Dermis lymphatic vessel endothelial cell (primary cell): ENCODE results near the gene MAGEA2. TPM values are rescaled to one million over a fixed set of nuclear protein-coding genes. Genes with fewer than 3 reads are reported as not detected.

Experiments
- total RNA-seq: library from RNA; depleted of rRNA; stranded (reverse); fragments of >200 nt; gene quantifications from 2 replicates; pipeline ENCODE4 v1.2.1, GENCODE V29; 2014

MAGEA2 gene, protein sequence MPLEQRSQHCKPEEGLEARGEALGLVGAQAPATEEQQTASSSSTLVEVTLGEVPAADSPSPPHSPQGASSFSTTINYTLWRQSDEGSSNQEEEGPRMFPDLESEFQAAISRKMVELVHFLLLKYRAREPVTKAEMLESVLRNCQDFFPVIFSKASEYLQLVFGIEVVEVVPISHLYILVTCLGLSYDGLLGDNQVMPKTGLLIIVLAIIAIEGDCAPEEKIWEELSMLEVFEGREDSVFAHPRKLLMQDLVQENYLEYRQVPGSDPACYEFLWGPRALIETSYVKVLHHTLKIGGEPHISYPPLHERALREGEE
- not detected in 2 replicates for total RNA-seq

GRCh38 chrX:152753686-152754650, at the start of gene MAGEA2:
TSS of gene MAGEA2 (minus strand) at chrX:152753842. CDS start at chrX:152751363, 2,479 bp downstream.

DNA sequence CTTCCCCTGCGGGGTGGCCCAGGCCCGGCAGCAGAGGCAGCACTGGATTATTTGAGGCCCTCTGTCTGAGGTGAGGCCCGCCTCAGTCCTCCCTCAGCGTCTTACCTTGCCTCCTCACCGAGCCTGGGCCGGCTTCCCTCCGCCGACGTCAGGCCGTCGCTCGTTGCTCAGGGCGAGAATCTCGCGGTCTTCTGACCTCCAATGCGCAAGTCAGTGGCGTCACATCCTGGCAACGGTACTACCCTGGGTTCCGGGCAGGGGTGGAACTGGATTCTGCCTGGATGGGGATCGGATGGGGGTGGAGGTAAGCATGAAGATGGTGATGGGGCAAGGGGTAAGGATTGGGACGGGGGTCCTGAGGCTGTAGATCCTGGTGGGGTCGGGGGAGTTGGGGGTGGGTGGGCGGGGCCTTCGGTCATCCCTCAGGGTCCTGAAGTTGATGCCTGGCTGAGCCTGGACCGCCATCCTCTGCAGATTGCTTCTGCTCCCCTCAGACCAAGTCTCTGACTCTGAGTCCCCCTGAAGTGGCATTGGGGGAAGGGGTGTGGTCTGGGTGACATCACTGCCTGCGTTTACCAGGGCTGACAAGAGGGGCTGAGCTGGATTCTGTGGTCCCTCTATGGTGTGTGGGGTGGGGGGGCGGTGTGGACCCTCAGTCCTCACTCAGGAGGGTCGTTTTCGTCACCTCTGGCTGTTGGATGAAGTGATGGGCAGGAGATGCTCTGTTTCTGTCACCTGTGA, 16.1 kb upstream of the MAGEA2 start, which contains the start of gene MAGEA6:
TSS of gene MAGEA6 (minus strand) at position 141 of the 741 bp plus-strand sequence. CDS start 2,039 bp downstream, outside the sequence.

DNA sequence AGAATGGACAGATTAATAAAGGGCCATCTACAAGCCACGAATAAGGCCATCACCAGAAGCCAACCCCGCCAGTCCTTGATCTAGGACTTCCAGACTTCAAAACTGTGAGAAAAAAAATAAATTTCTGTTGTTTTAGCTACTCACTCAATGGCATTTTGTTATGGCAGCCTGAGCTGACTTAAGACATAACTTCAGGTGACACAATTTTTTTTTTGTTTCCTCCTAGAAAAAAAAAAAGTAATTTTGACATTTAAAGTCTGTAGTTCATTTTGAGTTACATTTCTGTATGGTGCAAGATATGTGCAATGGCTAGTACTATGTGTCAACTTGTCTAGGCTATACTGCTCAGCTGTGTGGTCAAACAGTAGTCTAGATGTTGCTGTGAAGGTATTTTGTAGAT, 5.3 kb upstream of the MAGEA2 start, which contains the start of gene CSAG3:
TSS of gene CSAG3 (plus strand) at position 301 of the 400 bp plus-strand sequence.

GRCh38 chrX:152733261-152733975, 20.2 kb downstream of the MAGEA2 start, which contains the start of the genes CSAG1 and MAGEA12:
TSS of gene CSAG1 (minus strand) at chrX:152733721. CDS start at chrX:152732460, 1,261 bp downstream.
TSS of gene MAGEA12 (plus strand) at chrX:152733757. CDS start at chrX:152736162, 2,405 bp downstream.

GRCh38 chrX:152713815-152714787, 39.5 kb downstream of the MAGEA2 start, which contains the start of gene MAGEA2B:
TSS of gene MAGEA2B (plus strand) at chrX:152714628. CDS start at chrX:152717107, 2,479 bp downstream.

DNA sequence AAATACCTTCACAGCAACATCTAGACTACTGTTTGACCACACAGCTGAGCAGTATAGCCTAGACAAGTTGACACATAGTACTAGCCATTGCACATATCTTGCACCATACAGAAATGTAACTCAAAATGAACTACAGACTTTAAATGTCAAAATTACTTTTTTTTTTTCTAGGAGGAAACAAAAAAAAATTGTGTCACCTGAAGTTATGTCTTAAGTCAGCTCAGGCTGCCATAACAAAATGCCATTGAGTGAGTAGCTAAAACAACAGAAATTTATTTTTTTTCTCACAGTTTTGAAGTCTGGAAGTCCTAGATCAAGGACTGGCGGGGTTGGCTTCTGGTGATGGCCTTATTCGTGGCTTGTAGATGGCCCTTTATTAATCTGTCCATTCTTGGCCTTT, 44.5 kb downstream of the MAGEA2 start, which contains the start of gene CSAG2:
TSS of gene CSAG2 (minus strand) at position 101 of the 400 bp plus-strand sequence. CDS start 161 bp downstream, outside the sequence.

Other genes with a start within 250 kb of the MAGEA2 start
- under 0.01 TPM in 1 of 2 replicates, not detected in the other for gene GABRQ, start 115.9 kb downstream of the MAGEA2 start, total RNA-seq
- gene MAGEA3, start 55.0 kb downstream of the MAGEA2 start, total RNA-seq, result not detected in 2 replicates
- not detected in 2 replicates for gene CSAG2, start 44.6 kb downstream of the MAGEA2 start, total RNA-seq
- gene MAGEA2B, start 39.2 kb downstream of the MAGEA2 start, total RNA-seq, result not detected in 2 replicates
- not detected in 2 replicates for gene CSAG1, start 20.1 kb downstream of the MAGEA2 start, total RNA-seq
- gene MAGEA12, start 20.1 kb downstream of the MAGEA2 start, total RNA-seq, result not detected in 2 replicates
- gene CSAG3, start 5.4 kb upstream of the MAGEA2 start, total RNA-seq, result not detected in 2 replicates
- not detected in 2 replicates for gene MAGEA6, start 15.8 kb upstream of the MAGEA2 start, total RNA-seq
- 14.5 and 16.6 TPM in 2 replicates for gene CETN2, start 76.9 kb upstream of the MAGEA2 start, total RNA-seq
- gene NSDHL, start 77.2 kb upstream of the MAGEA2 start, total RNA-seq, result 9.6 and 10.3 TPM in 2 replicates
- 6.9 and 7.7 TPM in 2 replicates for gene ZNF185, start 144.2 kb upstream of the MAGEA2 start, total RNA-seq
- not detected in 2 replicates for gene PNMA5, start 240.3 kb upstream of the MAGEA2 start, total RNA-seq